ENCODE data around the gene ZNF418.
"Not testable (repeated sequence)": the region's sequence is repeated elsewhere in the genome, so short reads cannot be mapped to it uniquely, and the experiment has no call there.

ZNF418 gene

DNA sequence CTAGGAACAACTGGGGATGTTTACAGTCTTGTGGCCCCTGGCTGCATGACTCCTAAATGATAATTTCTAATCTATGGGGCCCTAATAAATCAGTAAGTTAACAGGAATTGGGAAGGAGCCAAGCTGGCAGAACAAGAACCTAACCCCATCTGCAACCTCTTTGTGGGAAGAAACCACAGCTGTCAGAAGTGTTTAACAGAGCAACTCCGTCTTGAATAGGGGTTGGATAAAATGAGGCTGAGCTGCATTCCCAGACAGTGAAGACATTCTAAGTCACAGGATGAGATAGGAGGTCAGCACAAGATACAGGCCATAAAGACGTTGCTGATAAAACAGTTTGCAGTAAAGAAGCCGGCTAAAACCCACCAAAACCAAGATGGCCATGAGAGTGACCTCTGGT lies 44.5 kb downstream of the ZNF418 start:
- DNase-seq (ENCODE audit: low read depth in 1 of 2, low spot score in 1 of 2): not testable (repeated sequence)

DNA sequence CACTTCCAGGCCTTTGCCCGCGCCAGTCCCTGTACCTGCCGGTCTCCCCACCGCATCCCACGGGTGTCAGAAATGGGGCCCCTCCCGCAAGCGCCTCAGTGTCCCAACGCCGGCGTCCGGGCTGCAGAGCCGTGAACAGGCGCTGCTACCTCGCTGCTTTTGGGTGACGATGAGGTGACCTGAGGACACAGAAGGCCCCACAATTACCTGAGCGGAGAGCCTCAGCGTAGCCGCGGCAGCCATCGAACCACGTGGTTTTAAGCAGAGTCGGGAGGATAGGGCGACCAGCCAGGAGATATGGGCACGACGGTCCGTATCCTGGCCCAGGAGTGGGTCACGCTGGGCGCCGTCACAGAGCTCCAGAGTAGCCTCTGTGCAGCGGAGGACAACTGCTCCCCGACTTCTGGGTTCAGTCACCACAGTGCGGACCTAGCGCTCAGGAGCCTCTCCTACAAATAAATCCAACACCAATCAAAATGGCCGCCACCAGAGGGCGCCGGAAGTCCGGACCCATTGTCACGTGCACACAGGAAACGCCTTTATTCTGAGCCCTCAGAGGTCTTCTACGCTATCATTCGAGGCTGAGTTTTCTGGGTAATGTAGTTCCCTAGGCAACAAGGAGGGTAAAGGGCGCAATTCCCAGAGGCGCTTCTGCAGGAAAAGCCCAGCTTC lies 46.5 kb downstream of the ZNF418 start, which contains the start of gene ZNF814:
ZNF814 (minus strand) TSS at position 478 of the 672 bp plus-strand sequence; CDS start at position 243, 235 bp downstream.
- peak; percentile 66 to 74 for DNase-seq (ENCODE audit: low read depth in 1 of 2, low spot score in 1 of 2)

DNA sequence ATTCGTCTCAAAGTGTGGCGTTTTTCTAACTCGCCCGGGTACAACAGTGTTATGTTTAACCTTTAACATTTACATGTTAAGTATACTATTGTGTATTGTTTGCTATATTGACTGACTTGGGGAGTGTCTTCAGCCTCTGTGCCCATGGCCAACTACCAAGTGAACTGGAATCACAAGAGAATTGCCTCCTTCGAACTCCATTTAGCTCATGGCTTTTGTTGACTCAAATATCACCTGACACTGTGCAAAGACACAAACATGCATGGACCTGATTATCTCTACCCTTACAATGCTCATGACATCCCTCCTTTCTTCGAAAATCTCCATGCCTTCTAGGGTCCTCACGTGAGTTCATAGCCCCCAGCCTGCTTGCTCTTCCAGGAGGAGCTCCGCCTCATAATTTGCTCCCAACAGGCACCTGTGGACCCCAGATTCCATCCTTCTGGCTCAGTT lies 47.1 kb downstream of the ZNF418 start:
- no peak for DNase-seq (ENCODE audit: low read depth in 1 of 2, low spot score in 1 of 2)

DNA sequence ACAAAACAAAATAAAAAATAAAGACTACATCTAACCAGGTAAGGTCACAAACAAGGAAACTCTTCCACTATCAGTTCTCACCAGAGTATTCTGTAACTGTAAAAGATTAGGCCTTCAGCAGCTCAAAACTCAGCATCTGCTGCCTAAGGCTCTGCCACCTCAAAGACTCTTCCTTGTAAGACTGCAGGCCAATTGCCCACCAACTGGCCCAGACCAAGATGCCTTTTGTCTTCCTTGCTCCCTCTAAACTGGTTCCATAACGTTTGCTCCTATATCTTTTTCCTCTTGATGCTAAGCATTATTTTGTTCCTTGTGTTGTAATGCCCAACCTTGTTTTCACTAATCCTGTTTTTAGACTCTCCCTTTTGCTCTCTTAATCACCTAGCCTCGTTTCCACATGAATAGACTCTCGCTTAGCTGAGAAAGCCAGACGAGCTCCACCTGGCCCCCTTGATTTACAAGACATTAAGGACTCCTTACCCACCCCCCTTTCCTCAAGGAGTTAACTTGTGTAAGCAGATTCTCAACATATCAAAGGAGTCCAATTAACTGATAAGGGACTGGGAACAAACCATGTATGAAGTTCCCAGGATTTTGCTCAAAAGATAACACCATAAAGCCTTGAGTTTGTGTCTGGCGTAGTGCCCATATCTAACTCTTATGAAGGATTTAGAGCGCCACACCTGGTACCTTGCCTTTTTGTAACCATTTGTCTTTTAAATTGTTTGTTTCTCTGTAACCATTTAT lies 47.8 kb downstream of the ZNF418 start:
- DNase-seq (ENCODE audit: low read depth in 1 of 2, low spot score in 1 of 2): no peak

DNA sequence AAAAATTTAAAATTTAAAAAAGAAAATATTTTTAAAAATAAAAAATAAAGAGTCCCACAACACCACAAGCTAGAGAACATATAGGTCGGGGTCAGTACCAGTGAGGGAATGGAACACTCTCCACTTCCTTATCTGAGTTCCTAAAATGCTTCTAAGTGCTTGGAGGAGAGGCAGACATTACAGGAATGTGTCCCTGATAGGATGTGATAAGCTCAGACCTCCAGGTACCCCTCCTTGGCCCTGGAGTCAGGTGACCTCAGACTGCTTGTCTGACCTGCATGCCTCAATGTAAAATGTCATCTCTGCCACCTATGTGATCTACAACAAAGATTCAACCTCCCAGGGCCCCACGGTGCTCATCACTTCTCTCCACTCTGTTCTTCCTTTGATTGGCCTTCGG lies 49.2 kb downstream of the ZNF418 start:
- no peak for DNase-seq (ENCODE audit: low read depth in 1 of 2, low spot score in 1 of 2)

DNA sequence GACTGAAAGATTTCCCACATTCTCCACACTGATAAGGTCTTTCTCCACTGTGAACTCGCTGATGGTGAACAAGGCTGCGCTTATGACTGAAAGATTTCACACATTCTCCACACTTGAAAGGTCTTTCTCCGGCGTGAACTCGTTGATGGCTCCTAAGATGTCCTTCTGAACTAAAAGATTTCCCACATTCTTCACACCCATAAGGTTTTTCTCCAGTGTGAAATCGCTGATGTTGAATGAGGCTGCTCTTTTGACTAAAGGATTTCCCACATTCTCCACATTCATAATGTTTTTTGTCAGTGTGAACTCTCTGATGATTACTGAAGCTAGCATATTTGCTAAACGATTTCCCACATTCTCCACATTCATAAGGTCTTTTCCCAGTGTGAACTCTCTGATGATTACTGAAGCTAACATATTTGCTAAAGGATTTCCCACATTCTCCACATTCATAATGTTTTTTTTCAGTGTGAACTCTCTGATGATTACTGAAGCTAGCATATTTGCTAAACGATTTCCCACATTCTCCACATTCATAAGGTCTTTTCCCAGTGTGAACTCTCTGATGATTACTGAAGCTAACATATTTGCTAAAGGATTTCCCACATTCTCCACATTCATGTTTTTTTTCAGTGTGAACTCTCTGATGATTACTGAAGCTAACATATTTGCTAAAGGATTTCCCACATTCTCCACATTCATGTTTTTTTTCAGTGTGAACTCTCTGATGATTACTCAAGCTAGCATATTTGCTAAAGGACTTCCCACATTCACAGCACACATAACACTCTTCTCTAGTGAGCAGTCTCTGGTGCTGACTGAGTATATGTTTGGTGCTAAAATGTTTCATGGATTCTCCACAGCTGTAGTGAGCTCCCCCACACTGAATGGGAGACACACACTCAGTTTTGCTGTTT lies 61.1 kb downstream of the ZNF418 start:
- not testable (repeated sequence) for DNase-seq (ENCODE audit: low read depth in 1 of 2, low spot score in 1 of 2)

DNA sequence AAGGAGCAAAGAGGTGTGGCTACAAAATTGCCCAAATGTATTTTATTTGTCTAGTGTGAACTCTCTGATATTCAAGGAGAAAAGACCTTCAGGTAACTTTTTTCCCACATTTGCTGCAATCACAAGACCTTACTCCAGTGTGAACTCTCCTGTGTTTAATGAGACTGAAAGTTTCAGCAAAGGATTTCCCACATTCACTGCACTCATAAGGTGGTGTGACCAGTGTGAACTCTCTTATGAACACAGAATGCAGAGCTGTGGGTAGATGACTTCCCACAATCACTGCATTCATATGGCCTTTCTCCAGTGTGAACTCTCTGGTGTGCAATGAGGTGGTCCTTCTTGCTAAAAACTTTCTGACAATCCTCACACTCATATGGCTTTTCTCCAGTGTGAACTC lies 62.8 kb downstream of the ZNF418 start:
- no peak for DNase-seq (ENCODE audit: low read depth in 1 of 2, low spot score in 1 of 2)
